ENCODE results near the gene HSP90AB1. TPM values are rescaled to one million over a fixed set of nuclear protein-coding genes. Genes with fewer than 3 reads are reported as not detected.

Gene HSP90AB1
- total RNA-seq (2012; rRNA removed): 1,060 and 1,062 TPM in 2 replicates

DNA sequence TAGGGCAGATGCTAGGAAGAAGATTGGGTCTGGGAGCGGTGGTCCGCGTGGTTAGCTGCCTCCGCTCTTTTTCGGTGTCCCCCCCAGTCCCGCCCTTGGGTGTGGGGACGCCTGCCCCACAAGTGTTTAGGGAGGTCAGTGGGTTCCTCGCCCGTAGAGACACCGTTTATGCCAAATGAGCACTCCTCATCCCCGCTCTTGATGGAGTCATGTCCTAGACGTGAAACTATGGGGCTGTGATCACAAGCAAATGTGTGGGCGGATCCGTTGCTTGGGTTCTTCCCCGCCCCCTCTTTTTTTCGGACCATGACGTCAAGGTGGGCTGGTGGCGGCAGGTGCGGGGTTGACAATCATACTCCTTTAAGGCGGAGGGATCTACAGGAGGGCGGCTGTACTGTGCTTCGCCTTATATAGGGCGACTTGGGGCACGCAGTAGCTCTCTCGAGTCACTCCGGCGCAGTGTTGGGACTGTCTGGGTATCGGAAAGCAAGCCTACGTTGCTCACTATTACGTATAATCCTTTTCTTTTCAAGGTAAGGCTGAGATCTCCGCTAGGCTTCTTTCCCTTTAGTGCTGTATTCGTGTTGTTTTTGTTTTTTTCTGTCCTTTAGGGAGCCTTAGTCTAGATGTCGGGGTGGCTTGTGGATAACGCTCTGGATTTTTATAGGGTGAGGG lies at the start of gene HSP90AB1:
Gene HSP90AB1 (plus strand): TSS at position 439 of the 675 bp plus-strand sequence. CDS start 1,529 bp downstream, outside the sequence.
- Histone ChIP-seq H3K27me3 (ENCODE audit: control insufficient read depth, insufficient read depth, low read length) (no peaks in the 10 kb centered on the region), H3K4me3 (ENCODE audit: low read length) (peak within 1 kb of the TSS; percentile 81), H3K9me3 (replicated peaks; ENCODE audit: low read length) (no peaks in the 10 kb centered on the region), H3K4me2 (ENCODE audit: low read length) (peak within 1 kb of the TSS; percentile 91), H3K36me3 (ENCODE audit: insufficient read depth, low read length) (peaks cover 41% of the 10 kb centered on the region), H3K4me1 (ENCODE audit: control insufficient read depth, insufficient read depth, low read length) (peaks cover 34% of the 10 kb centered on the region), H3K9ac (ENCODE audit: low read depth, low read length) (peak within 1 kb of the TSS; percentile 97)

DNA sequence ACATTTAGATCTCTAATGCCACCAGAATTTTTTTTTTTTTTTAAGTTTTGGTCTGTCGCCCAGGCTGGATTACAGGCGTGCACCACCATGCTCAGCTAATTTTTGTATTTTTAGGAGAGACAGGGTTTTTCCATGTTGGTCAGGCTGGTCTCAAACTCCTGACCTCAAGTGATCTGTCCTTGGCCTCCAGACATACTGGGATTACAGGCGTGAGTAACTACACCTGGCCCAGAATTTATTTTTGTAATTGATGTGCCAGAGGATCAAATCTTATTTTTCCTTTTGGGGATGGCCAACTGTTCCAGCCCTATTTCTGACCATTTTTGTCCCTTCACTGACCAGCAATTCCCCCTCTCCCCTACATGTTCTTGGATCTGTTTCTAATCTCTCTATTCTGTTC lies 48.2 kb upstream of the HSP90AB1 start:
- H3K36me3 ChIP-seq (ENCODE audit: insufficient read depth, low read length): no peaks in the 10 kb centered on the region
- H3K4me1 ChIP-seq (ENCODE audit: control insufficient read depth, insufficient read depth, low read length): peaks cover 8% of the 10 kb centered on the region
- no peak overlapping the region for H3K9ac ChIP-seq (ENCODE audit: low read depth, low read length)
- H3K9me3 ChIP-seq (replicated peaks; ENCODE audit: low read length): no peaks in the 10 kb centered on the region
- no peak overlapping the region for H3K4me2 ChIP-seq (ENCODE audit: low read length)
- H3K4me3 ChIP-seq (ENCODE audit: low read length): no peak overlapping the region
- H3K27me3 ChIP-seq (ENCODE audit: control insufficient read depth, insufficient read depth, low read length): peaks cover 4% of the 10 kb centered on the region

DNA sequence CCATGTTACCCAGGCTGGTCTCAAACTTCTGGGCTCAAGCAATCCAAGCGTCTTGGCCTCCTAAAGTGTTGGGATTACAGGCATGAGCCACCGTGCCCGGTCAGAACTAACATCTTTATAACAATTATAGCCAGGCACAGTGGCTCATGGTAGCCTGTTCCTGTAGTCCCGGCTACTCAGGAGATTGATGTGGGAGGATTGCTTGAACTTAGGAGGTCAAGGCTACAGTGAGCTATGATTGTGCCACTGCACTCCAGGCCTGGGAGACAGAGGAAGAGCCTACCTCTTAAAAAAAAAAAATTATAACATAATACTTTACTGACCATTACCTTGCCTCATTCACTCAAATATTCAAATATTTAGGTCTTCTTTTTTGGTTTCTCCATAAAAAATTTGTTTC lies 47.0 kb upstream of the HSP90AB1 start:
- H3K36me3 ChIP-seq (ENCODE audit: insufficient read depth, low read length): no peaks in the 10 kb centered on the region
- no peak overlapping the region for H3K9ac ChIP-seq (ENCODE audit: low read depth, low read length)
- H3K9me3 ChIP-seq (replicated peaks; ENCODE audit: low read length): no peaks in the 10 kb centered on the region
- no peak overlapping the region for H3K4me2 ChIP-seq (ENCODE audit: low read length)
- H3K4me3 ChIP-seq (ENCODE audit: low read length): no peak overlapping the region
- H3K4me1 ChIP-seq (ENCODE audit: control insufficient read depth, insufficient read depth, low read length): peaks cover 8% of the 10 kb centered on the region
- no peaks in the 10 kb centered on the region for H3K27me3 ChIP-seq (ENCODE audit: control insufficient read depth, insufficient read depth, low read length)

DNA sequence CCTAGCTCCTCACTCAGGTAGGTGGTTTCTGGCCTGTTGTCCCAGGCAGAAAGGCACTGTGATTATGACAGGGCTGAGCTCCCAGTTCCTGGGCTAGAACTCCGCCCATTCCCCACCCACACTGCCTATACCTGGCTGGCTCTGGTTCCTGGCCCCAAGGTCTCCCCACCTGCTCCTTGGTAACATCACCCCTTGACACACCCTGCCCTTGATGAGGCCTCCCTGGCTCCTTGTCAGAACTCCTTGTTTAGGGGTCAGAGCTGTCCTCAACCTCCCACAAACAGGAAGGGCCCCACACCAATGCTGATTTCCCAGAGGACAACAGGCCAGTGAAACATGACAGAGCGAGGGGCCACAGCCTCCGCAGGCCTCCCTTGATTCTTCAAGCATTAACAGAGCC lies 45.7 kb upstream of the HSP90AB1 start:
- no peaks in the 10 kb centered on the region for H3K9me3 ChIP-seq (replicated peaks; ENCODE audit: low read length)
- no peaks in the 10 kb centered on the region for H3K27me3 ChIP-seq (ENCODE audit: control insufficient read depth, insufficient read depth, low read length)
- H3K4me2 ChIP-seq (ENCODE audit: low read length): no peak overlapping the region
- H3K4me1 ChIP-seq (ENCODE audit: control insufficient read depth, insufficient read depth, low read length): peaks cover 8% of the 10 kb centered on the region
- H3K36me3 ChIP-seq (ENCODE audit: insufficient read depth, low read length): no peaks in the 10 kb centered on the region
- no peak overlapping the region for H3K9ac ChIP-seq (ENCODE audit: low read depth, low read length)
- no peak overlapping the region for H3K4me3 ChIP-seq (ENCODE audit: low read length)

DNA sequence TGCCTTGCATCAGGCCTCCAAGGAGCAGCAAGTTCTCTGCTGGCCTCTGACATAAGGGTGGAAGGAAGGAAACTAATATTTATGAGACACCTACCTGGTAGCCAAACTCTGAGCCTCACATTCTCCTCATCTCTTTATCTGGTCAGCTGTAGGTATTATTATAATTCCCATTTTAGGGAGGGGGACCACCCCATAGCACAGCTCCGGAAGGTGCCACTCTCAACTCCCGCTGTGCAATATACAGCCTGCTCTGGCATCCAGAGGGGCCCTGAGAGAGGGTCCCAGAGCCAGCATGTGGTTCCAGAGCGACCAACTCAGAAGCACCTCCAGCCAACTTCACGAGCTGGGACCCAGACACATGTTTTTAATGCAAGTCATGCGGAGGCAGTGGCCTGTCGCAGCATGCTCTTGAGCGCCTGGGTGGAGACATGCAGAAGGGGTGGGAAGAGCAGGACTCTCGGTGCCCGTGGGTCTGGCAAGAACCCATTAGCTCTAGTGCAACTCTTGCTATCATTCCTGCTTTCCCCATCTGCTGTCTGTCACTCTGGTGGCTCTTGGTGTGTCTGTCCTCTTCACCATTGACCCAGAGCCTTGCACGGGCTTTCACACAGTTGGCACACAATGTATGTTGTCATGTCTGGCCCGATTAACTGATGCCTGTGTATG lies 45.1 kb upstream of the HSP90AB1 start:
- Histone ChIP-seq H3K4me1 (ENCODE audit: control insufficient read depth, insufficient read depth, low read length) (peaks cover 8% of the 10 kb centered on the region), H3K9ac (ENCODE audit: low read depth, low read length) (no peak overlapping the region), H3K9me3 (replicated peaks; ENCODE audit: low read length) (no peaks in the 10 kb centered on the region), H3K4me3 (ENCODE audit: low read length) (no peak overlapping the region), H3K4me2 (ENCODE audit: low read length) (no peak overlapping the region), H3K27me3 (ENCODE audit: control insufficient read depth, insufficient read depth, low read length) (no peaks in the 10 kb centered on the region), H3K36me3 (ENCODE audit: insufficient read depth, low read length) (no peaks in the 10 kb centered on the region)

DNA sequence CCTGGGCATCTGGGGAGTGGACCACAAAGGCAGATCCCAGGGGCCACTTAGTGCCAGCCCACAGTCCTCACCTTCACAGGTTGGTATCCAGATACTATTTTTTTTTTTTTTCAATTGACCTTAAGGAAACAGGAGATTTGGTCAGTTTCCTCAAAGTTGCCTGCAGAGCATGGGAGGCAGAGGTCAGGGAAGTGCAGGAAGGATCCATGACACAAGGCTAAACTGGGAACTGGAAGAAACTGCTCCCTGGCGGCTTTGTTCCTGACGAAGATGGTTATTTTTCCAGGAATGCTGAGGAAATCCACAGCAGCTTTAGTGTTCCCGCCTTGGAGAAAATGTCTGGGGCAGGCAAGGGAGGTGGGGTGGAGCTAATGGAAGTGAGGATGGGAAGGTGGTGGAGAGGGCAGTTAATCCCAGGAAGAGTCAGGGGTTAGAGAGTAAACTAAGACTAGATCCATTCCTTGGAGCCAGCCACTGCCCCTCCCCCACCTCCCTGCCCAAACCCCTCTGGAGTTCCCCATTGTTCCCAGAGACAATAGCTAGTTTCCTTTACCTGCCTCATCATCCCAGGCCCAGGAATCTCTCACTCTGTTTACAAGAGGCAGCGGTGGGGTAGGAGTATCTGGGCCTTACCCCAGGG lies 44.4 kb upstream of the HSP90AB1 start:
- Histone ChIP-seq H3K9ac (ENCODE audit: low read depth, low read length) (no peak overlapping the region), H3K4me3 (ENCODE audit: low read length) (no peak overlapping the region), H3K36me3 (ENCODE audit: insufficient read depth, low read length) (no peaks in the 10 kb centered on the region), H3K4me1 (ENCODE audit: control insufficient read depth, insufficient read depth, low read length) (peaks cover 8% of the 10 kb centered on the region), H3K27me3 (ENCODE audit: control insufficient read depth, insufficient read depth, low read length) (no peaks in the 10 kb centered on the region), H3K9me3 (replicated peaks; ENCODE audit: low read length) (no peaks in the 10 kb centered on the region), H3K4me2 (ENCODE audit: low read length) (no peak overlapping the region)

DNA sequence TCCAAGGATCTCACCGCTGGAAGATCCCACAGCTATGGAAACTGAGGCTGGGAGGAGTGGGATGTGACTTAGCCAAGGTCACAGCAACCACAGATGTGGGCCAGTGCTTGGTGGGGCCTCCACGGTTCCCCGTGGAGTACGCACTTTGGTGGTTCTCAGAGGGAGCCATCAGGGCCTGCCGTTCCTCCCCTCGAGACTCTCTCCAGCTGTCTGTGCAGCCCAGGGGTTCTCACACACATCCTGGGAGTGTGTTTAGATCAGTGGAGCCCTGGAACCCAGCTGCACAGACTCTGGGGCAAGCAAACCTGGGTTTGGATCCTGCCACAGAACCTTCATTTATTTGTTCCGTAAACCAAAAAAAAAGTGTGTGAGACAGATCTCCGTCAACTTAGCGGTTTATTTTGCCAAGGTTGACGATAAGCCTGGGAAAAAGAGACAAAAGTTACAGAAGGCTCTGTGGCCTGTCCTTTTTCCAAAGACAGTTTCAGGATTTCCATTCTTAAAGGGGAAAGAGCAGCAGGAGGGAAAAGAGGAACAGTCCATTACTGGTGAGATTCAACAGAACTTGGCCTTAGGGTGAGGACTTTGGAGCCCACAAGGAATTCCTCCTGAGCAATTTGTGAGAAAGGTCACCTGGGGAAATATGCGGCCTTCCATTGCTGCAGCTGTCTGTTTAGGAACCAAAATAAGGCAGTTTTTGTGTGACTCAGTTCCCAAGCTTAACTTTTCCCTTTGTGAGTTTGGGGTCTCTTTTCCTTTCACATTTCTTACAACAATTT lies 43.7 kb upstream of the HSP90AB1 start:
- Histone ChIP-seq H3K27me3 (ENCODE audit: control insufficient read depth, insufficient read depth, low read length) (no peaks in the 10 kb centered on the region), H3K4me3 (ENCODE audit: low read length) (no peak overlapping the region), H3K9ac (ENCODE audit: low read depth, low read length) (no peak overlapping the region), H3K36me3 (ENCODE audit: insufficient read depth, low read length) (no peaks in the 10 kb centered on the region), H3K4me1 (ENCODE audit: control insufficient read depth, insufficient read depth, low read length) (peaks cover 8% of the 10 kb centered on the region), H3K4me2 (ENCODE audit: low read length) (no peak overlapping the region), H3K9me3 (replicated peaks; ENCODE audit: low read length) (no peaks in the 10 kb centered on the region)

DNA sequence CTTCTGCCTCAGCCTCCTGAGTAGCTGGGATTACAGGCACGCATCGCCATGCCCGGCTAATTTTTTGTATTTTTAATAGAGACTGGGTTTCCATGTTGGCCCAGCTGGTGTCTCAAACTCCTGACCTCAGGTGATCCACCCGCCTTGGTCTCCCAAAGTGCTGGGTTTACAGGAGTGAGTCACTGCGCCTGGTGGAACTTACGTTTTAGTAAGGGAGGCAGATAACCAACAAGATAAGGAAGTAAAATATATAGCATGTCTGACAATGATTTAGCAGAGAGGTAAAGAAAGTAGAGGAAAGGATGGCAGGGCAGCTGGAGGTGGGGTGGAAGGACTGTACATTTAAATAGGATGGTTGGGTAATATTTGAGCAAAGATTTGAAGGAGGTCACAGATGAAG lies 42.9 kb upstream of the HSP90AB1 start:
- Histone ChIP-seq H3K36me3 (ENCODE audit: insufficient read depth, low read length) (no peaks in the 10 kb centered on the region), H3K9ac (ENCODE audit: low read depth, low read length) (no peak overlapping the region), H3K4me3 (ENCODE audit: low read length) (no peak overlapping the region), H3K4me2 (ENCODE audit: low read length) (no peak overlapping the region), H3K27me3 (ENCODE audit: control insufficient read depth, insufficient read depth, low read length) (no peaks in the 10 kb centered on the region), H3K4me1 (ENCODE audit: control insufficient read depth, insufficient read depth, low read length) (peaks cover 8% of the 10 kb centered on the region), H3K9me3 (replicated peaks; ENCODE audit: low read length) (no peaks in the 10 kb centered on the region)

DNA sequence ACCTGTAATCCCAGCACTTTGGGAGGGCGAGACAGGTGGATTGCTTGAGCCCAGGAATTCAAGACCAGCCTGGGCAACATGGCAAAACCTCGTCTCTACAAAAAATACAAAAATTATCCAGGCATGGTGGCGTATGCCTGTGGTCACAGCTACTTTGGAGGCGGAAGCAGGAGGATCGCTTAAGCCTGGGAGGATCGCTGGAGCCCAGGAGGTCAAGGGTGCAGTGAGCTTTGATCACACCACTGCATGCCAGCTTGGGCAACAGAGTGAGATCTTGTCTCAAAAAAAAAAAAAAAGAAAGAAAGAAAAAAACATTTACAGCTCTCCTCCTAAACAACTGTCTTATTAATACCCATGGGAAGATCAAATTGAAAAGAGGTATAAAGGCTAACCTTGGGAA lies 38.9 kb upstream of the HSP90AB1 start:
- no peak overlapping the region for H3K9ac ChIP-seq (ENCODE audit: low read depth, low read length)
- no peak overlapping the region for H3K4me3 ChIP-seq (ENCODE audit: low read length)
- H3K27me3 ChIP-seq (ENCODE audit: control insufficient read depth, insufficient read depth, low read length): peaks cover 2% of the 10 kb centered on the region
- H3K36me3 ChIP-seq (ENCODE audit: insufficient read depth, low read length): no peaks in the 10 kb centered on the region
- no peak overlapping the region for H3K4me2 ChIP-seq (ENCODE audit: low read length)
- no peaks in the 10 kb centered on the region for H3K4me1 ChIP-seq (ENCODE audit: control insufficient read depth, insufficient read depth, low read length)
- H3K9me3 ChIP-seq (replicated peaks; ENCODE audit: low read length): no peaks in the 10 kb centered on the region

DNA sequence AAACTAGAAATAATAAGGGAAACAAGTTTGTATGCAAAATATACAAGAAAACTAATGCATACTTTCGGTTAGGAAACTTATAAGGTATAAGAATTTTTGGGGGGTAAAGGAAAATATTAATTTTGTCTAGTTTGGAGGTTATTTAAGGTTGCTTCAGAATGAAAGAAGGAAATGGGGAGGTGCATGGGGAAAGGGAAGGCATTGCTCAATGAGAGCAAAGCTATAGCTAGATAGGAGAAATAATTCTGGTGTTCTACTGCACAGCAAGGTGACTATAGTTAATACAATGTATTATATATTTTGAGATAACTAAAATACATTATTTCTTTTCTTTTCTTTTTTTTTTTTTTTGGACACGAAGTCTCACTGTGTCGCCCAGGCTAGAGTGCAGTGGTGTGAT lies 35.6 kb upstream of the HSP90AB1 start:
- Histone ChIP-seq H3K9me3 (replicated peaks; ENCODE audit: low read length) (no peaks in the 10 kb centered on the region), H3K4me1 (ENCODE audit: control insufficient read depth, insufficient read depth, low read length) (no peaks in the 10 kb centered on the region), H3K4me2 (ENCODE audit: low read length) (no peak overlapping the region), H3K36me3 (ENCODE audit: insufficient read depth, low read length) (no peaks in the 10 kb centered on the region), H3K27me3 (ENCODE audit: control insufficient read depth, insufficient read depth, low read length) (peaks cover 2% of the 10 kb centered on the region), H3K9ac (ENCODE audit: low read depth, low read length) (no peak overlapping the region), H3K4me3 (ENCODE audit: low read length) (no peak overlapping the region)

DNA sequence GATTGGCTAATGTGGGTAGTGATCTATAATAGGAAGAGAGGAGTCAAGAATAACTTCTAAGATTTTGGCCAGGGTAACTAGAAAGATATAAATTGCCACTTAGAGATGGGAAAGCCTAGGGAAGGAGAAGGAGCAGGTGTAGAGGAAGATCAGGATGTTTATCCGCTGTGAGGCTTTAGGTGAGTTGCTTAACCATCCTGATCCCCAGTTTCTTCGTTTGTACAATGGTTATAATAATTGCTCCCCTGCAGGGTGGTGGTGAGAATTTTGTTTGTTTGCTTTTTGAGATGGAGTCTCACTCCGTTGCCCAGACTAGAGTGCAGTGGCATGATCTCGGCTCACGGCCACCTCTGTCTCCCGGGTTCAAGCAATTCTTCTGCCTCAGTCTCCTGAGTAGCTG lies 32.6 kb upstream of the HSP90AB1 start:
- Histone ChIP-seq H3K4me3 (ENCODE audit: low read length) (no peak overlapping the region), H3K9ac (ENCODE audit: low read depth, low read length) (no peak overlapping the region), H3K9me3 (replicated peaks; ENCODE audit: low read length) (no peaks in the 10 kb centered on the region), H3K36me3 (ENCODE audit: insufficient read depth, low read length) (no peaks in the 10 kb centered on the region), H3K4me2 (ENCODE audit: low read length) (no peak overlapping the region), H3K27me3 (ENCODE audit: control insufficient read depth, insufficient read depth, low read length) (no peaks in the 10 kb centered on the region), H3K4me1 (ENCODE audit: control insufficient read depth, insufficient read depth, low read length) (peaks cover 29% of the 10 kb centered on the region)

Measured in skeletal muscle satellite cell (primary cell).